ENCODE data around the gene CA6.

DNA sequence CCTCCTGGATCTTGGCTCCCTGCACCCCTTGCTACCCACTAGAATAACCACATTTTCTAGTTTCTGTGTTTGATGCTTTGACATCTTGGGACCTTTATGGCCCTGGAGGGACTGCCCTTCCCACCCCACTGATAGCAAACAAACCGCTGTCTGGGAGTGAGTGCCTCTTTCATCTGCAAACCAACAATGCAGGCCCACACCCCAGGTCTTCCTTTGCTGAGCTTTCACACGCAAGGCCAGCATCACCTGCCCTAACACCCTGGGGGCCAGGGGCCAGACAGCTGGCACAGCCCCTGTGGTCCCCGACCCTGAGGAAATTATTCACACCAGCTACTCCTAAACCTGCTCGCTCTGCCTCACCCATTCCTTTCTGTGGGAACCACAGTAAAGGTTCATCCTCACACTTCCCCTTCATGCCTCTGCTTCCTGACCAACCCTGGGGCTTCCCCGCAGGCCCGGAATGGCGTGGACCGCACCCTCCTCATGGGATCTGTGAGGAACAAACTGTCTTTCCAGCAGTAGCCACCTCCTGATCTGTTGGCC lies 65.2 kb downstream of the CA6 start:
- TF ChIP-seq, protein P1, sequence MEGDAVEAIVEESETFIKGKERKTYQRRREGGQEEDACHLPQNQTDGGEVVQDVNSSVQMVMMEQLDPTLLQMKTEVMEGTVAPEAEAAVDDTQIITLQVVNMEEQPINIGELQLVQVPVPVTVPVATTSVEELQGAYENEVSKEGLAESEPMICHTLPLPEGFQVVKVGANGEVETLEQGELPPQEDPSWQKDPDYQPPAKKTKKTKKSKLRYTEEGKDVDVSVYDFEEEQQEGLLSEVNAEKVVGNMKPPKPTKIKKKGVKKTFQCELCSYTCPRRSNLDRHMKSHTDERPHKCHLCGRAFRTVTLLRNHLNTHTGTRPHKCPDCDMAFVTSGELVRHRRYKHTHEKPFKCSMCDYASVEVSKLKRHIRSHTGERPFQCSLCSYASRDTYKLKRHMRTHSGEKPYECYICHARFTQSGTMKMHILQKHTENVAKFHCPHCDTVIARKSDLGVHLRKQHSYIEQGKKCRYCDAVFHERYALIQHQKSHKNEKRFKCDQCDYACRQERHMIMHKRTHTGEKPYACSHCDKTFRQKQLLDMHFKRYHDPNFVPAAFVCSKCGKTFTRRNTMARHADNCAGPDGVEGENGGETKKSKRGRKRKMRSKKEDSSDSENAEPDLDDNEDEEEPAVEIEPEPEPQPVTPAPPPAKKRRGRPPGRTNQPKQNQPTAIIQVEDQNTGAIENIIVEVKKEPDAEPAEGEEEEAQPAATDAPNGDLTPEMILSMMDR (IDR thresholded peaks at IDR 0.05): no peak
- TF ChIP-seq POLR2AphosphoS5 (IDR thresholded peaks at IDR 0.05): peak; percentile 24 to 29
- TF ChIP-seq POLR2A (IDR thresholded peaks at IDR 0.05; ENCODE audit: low read depth): no peak
